ENCODE results near the gene SKI. TPM values are rescaled to one million over a fixed set of nuclear protein-coding genes. Genes with fewer than 3 reads are reported as not detected.

The SKI gene
- total RNA-seq, 1 donor from 2014 or later: 38.5 TPM

DNA sequence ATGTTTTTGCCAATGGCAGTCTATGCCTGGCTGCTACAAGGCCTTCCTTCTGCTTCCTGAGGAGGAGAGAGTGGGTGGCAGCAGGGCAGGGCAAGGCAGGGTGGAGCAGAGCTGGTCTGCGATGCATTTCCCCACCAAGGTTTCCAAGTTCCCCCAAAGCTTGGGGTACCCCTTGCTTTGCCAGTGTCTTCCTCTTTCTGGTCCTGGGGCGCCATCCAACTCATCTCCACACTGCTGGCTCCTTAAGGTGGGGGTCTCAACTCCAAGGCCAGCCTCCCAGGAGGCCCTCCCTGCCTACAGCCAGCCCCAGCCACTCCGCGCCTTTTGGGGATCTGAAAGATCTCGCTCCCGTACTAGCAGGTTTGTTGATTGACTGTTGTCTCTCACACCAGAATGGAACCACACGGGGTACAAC lies 3.9 kb upstream of the SKI start:
- intact Hi-C loops (cut with DNase I): no loop called here
- DNase-seq (ENCODE audit: missing footprints) (peak; percentile 33), ATAC-seq (no peak)

DNA sequence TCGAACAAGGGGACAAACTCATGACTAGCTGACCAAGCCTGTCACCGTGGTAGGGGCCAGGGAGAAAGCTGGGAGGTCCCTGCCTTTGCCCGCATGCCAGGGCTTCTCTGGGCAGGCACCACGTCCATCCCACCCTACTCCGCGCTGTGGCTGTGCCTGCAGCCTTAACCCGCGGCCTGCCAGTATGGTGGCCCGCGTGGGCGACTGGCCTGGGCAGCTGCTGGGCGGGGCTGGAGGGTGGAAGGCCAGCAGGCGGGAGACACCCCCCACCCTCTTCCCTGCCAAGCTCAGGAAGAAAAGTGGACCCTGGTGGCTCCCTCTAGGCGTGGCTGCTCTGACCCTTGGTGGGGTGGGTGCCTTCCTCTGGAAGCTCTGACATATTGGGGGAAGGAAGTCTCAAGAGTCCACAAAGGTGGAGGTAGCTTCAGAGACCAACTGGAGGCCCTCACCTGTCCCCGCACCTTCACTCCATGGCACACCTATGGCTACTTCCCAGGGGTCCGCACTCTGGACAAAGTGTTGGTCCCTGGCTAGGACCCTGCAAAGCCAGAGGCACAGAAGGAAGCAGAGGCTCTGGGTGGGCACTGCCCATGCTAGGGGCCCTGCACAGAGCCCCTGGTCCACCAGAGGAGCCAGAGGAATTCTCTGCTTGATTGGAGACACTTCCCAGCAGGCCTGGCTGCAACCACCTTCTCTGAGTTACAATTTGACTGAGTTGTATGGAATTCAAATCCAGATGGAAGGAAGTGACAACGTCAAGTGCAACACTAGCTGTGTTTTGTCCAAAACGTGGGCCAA lies 3.3 kb upstream of the SKI start:
- ATAC-seq: no peak
- peak; percentile 56 for DNase-seq (ENCODE audit: missing footprints)
- intact Hi-C loops (cut with DNase I): no loop called here

DNA sequence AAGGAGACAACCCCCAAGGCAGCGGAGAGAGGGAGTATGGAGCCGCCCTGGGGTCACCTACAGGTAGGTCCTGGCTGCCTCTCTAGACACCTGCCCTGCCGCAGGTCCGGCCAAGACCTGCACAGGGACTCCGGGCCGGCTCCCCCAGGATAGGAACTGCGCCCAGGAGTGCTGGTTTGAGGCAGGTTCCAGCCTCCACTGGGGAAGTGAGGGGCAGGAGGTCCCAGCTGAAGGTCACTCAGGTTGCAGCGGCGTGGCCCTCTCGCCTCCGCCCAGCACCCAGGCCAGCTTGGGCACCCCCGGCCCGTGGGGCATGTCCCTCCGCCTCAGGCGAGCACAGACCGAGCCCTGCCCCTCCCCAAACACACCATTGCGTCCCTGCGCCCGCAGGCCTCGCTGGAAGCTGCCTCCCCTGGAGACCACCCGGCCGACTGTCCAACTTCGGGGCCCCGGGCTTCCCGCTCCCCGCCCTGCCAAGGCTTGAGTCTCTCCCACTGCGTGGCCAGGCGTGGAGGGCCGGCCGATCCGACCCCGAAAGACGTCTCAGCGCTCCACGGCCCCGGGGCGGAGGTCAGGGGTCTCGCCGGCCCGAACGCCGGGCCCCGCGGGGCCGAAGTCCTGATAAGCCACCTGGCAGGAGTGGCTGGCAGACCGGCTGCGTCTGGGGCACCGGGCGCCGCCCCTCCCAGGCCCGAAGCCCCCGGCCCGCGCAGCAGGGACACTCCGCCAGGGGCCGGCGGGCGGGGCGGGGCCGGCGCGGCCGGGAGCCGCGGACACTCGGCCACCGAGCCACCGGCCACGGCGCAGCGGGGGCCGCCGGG lies 1.4 kb upstream of the SKI start:
- intact Hi-C loops (cut with DNase I): loop anchor here (1.0 kb wide), 1 partner anchor 13 kb away; no protein-coding TSS in a partner anchor
- ATAC-seq (no peak), DNase-seq (ENCODE audit: missing footprints) (peak; percentile 78)

DNA sequence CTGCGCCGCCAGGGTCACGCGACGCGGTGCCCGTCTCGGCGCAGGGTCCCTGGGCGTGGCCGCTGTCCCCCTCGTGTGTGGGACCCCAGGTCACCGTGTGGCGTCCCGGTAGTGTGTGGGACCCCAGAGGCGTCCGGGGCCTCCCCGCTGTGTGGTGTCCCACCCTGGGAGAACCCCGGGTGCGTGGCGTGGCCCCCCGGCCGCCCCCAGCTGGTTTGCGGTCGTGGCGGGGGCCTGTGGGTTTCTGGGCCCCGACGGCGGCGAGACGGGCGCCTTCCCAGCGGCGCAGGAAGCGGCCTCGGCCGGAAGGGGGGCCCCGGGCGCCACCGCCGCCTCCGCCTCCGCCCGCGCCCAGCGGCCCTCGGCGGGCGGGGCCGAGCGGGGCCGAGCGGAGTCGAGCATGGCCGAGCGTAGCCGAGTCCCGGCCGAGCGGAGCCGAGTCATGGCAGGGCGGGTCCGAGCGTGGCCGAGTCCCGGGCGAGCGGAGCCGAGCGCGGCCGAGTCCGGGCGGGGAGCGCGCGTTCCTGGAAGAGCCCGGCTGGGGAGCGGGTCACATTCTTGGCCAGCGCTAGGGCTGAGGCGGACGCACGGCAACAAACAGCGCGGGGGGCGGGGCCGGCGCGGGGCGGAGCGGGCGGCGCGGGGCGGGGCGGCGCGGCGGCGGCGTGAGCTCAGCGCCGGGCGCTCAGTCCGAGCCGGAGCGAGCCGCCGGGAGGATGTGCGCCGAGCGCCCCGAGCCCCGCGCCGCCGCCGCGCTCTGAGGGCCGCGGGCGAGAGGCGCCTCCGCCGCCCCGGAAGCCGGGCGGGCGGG lies 568 bp upstream of the SKI start:
- DNase-seq (ENCODE audit: missing footprints): peak; percentile 97
- intact Hi-C loops (cut with DNase I): loop anchor here (1.0 kb wide), 1 partner anchor 14 kb away; no protein-coding TSS in a partner anchor
- ATAC-seq: peak; percentile 94

DNA sequence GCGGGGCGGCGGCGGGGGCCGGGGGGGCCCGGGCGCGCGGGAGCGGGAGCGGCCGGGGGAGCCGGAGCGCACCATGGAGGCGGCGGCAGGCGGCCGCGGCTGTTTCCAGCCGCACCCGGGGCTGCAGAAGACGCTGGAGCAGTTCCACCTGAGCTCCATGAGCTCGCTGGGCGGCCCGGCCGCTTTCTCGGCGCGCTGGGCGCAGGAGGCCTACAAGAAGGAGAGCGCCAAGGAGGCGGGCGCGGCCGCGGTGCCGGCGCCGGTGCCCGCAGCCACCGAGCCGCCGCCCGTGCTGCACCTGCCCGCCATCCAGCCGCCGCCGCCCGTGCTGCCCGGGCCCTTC lies 546 bp downstream of the SKI start:
- intact Hi-C loops (cut with DNase I): no loop called here
- no peak for DNase-seq (ENCODE audit: missing footprints)
- no peak for ATAC-seq

DNA sequence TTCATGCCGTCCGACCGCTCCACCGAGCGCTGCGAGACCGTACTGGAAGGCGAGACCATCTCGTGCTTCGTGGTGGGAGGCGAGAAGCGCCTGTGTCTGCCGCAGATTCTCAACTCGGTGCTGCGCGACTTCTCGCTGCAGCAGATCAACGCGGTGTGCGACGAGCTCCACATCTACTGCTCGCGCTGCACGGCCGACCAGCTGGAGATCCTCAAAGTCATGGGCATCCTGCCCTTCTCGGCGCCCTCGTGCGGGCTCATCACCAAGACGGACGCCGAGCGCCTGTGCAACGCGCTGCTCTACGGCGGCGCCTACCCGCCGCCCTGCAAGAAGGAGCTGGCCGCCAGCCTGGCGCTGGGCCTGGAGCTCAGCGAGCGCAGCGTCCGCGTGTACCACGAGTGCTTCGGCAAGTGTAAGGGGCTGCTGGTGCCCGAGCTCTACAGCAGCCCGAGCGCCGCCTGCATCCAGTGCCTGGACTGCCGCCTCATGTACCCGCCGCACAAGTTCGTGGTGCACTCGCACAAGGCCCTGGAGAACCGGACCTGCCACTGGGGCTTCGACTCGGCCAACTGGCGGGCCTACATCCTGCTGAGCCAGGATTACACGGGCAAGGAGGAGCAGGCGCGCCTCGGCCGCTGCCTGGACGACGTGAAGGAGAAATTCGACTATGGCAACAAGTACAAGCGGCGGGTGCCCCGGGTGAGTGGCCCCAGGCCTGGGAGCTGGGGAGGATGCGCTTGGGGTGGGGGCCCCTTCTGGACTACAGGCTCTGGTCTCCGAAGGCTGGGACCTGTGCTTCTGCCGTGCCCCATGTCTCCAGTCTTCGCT lies 1.1 kb downstream of the SKI start:
- peak; percentile 92 for DNase-seq (ENCODE audit: missing footprints)
- intact Hi-C loops (cut with DNase I): no loop called here
- ATAC-seq: peak; percentile 18

DNA sequence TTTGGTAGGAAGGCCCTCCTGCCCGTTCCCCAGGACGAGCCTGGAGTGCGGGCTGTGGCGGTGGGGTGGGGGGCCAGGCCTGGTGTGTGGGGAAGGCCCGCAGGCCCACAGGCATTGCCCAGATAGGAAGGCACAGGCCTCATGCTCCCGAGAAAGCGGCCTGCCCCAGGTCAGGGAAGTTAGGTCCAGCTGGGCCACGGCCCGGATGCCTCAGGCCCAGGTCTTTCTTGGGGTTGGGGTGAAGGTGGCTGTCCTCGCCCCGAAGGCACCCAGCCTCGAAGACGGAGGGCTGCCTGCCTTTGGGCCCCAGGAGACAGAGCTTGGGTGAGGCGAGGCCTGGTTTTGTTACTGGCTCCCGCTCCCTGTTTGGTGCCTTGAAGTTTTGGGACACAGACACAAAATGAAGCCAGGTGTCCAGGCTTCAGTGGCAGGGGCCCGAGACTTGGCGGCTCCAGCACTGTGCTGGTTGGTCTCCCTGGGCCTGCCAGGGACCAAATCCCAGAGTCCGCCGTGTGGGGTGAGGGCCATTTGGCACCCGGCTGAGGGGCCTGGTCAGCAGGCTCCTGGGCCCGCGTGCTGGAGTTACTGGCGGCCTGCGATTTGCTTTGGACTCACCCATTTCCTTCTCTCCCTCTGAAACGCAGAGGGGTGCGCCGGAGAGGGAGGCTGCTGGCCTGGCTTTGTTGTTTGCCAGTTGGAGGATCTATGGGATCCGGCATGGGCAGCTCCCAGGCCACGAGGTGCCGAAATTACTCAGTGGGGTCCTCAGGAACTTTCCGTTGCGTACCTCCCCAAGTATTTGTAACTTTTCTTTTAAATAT lies 2.0 kb downstream of the SKI start:
- intact Hi-C loops (cut with DNase I): loop anchor here (2.0 kb wide), 1 partner anchor 35 kb away; the partner anchor contains the start of gene FAAP20
- DNase-seq (ENCODE audit: missing footprints) (peak; percentile 69), ATAC-seq (no peak)

DNA sequence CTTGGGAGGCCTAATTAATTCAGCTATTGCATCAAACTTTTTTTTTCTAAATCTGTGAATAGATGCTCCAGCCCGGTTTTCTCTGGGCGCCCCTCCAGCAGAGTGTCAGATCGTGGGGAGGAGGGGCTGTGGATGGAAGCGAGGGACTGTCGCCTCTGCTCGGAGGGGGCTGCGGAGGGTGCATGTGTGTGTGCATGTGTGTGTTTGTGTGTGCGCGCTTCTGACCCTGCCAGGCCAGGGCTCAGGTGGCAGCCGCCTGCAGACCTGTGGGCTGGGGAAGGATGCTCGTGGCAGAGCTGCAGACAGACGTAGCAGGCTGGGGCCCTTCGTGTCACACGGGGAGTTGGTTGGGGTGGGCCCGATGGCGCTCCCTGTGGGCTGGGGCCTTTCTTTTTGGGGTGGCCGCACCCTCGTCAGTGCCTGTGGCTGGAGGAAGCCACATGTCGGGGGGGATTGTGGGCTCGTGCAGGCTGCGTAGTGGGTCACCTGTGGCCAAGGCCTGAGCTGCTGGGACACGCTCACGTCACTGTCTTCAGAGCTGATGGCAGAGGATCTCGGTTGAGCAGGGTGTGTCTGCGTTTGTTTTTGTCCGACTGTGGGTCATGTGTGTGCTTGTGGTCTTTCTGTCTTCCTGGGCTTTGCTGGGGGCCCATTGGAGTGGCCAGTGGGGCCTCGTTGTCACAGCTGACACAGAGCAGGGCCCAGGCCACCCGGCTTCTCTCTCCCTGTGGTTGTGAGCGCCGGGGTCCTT lies 2.8 kb downstream of the SKI start:
- DNase-seq (ENCODE audit: missing footprints): peak; percentile 67
- no peak for ATAC-seq
- intact Hi-C loops (cut with DNase I): loop anchor here (2.0 kb wide), 1 partner anchor 36 kb away; the partner anchor contains the start of gene FAAP20

DNA sequence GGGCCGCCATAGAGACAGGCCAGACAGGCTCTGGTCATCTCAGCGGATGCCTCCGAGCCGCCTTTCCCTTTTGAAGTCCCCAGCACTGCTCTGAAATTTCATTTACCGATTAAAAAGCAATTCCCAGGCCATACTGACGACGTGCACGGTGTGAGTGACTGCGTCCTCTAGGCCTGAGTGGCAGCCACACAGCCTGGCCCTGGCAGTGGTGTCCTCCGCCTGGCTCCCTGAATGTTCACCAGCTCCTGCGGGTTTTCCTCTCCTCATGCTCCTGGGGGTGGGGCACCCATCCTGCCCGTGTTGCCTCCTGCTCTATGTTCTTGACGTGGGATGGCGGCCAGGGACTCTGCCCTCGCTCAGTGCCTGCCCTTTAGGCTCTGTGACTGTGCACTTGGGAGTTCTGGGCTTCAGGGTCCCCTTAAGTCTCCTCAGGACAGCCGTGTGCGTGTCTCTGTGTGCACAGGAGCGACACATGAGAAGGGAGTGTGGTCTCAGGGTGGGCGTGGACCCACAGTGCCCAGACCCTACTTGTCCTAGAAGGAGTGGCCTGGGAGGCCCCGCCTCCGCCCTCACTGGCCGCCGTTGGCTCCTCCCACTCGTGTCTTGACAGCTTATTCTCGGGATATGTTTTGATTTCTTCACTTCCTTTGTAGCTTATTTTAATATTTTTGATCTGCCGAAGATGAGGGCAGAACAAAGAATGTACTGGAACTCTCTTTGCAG lies 3.6 kb downstream of the SKI start:
- intact Hi-C loops (cut with DNase I): loop anchor here (2.0 kb wide), 2 partner anchors 37 to 83 kb away; partner anchors contain the start of gene FAAP20
- peak; percentile 15 for ATAC-seq
- DNase-seq (ENCODE audit: missing footprints): peak; percentile 88

DNA sequence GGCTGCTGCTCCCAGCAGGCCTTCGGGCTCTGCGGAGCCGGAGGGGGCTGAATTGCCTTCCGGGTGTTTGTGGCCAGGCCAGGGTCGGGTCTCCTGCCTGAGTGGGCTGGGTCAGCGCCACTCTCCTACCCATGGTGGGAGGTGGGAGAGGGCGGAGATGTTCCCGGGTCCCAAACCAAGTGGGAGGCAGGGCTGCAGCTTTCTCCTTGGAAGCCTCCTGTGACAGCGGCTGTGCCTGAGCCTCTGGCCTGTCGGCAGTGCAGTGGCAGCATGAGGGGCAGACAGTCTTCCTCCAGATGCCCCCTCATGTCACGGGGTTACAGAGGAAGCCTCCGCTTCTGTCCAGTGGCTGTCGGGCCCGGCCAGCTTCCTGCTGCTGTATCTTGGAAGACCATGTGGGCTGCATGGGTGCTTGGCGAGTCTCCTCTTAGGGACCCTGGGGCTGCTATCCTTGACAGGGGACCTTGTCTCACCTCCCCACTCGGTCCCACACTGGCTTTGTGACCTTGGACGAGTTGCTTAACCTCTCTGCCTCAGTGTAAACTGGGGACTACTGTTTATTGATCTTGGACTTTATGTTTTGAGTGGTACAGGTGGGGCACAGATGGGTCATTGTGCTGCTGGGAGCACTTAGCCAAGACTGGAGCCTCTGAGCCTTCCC lies 4.3 kb downstream of the SKI start:
- DNase-seq (ENCODE audit: missing footprints) (peak; percentile 67), ATAC-seq (no peak)
- intact Hi-C loops (cut with DNase I): loop anchor here (2.0 kb wide), 1 partner anchor 82 kb away; no protein-coding TSS in a partner anchor

DNA sequence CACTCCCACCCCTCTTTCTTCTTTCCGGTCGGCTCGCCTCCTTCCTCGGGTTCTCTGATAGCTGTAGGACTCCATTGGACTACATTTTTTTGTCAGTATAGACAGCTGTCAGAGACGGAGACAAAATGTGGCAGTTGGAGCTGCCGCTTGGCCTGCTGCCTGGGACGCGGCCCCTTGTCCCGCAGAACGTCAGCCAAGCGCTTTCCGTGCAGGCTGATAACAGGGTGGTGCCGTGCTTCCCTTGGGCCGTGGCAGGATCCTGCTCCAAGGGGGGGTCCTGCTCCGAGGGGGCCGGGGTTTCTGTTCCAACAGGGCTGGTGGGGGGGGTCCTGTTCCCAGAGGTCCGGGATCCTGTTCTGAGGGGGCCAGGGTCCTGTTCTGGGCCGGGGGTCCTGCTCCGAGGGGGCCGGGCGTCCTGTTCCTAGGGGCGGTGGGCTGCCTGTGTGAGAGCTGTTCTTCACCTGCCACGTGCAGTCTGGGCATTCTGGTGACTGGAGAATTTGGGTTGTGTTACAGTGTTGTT lies 4.9 kb downstream of the SKI start:
- intact Hi-C loops (cut with DNase I): loop anchor here (2.0 kb wide), 1 partner anchor 82 kb away; no protein-coding TSS in a partner anchor

DNA sequence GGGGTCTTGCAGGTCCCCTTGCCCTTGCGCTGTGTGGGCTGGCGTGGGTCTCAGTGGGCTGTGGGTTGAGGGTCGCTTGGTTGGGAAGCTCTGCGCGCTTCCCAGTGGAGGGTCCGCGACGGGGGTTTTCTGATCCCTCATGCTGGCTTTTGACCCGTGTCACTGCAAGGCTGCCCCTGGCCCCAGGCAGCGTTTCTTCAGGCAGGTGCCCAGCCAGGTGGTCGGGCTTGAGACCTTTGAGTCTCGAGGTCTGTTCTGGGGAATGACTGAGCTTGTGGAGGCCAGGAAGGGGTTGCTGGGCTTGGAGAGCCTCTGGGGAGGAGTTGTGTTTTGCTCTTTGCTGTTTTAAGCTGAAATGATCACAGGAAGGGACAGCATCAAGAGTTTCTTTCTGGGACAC lies 5.3 kb downstream of the SKI start:
- peak; percentile 60 for DNase-seq (ENCODE audit: missing footprints)
- ATAC-seq: no peak
- intact Hi-C loops (cut with DNase I): loop anchor here (2.0 kb wide), 1 partner anchor 81 kb away; no protein-coding TSS in a partner anchor

More for the DNA sequence above, 4.9 kb downstream of the SKI start:
- ATAC-seq (no peak), DNase-seq (ENCODE audit: missing footprints) (peak; percentile 73)

DNA sequence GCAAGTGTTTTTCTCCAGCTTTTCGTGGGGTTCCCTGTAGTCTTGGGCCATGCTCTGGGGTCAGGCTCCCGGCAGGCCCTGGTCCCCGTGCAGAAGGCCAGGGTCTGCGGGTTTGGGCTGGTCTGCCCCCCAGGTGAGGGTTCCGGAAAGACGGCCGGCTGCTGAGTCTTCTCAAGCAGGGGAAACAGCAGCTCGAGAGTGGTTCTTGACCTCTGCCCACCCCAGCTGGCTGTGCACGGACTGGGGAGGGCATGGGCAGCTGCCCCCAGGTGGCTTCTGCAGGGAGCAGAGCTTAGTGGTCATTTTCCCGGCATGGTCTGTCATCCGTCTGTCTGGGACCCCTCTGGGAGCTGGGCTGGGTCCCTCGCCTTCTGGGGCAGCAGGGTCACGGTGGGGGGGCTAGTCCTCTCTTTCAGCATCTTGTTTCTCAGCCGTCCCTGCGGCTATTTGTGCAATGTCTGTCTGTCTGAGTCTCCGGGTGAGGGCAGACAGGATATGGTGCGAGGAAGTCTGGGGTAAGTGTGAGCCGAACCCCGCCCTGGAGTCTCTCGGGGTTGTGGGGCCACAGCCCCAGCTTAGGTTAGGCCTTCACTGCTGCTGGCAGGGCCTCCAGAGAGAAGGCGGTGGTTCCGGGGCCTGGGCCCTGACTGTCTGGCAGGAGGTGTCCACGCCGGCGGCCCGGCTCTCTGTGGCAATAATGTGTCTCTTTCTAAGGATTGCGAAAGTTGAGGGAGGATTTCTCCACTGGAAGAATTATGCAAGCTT lies 6.1 kb downstream of the SKI start:
- intact Hi-C loops (cut with DNase I): loop anchor here (2.0 kb wide), 1 partner anchor 81 kb away; no protein-coding TSS in a partner anchor
- peak; percentile 84 for ATAC-seq
- DNase-seq (ENCODE audit: missing footprints): peak; percentile 98

DNA sequence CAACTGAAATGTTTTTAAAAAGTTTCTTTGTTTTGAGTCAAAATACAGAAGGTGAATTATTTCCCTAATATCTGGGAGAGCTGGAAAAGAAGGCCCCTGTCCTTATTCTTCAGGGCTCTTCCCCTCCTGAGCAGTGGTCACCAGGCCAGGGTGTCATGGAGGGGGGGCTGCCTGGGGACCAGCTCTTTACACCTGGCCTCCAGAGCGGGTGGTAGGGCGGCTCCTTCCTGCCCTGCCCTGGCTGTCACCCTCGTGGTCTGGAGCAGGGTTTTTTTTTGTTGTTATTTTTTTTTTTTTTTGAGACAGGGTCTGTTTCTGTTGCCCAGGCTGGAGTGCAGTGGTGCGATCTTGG lies 6.6 kb downstream of the SKI start:
- ATAC-seq: peak; percentile 17
- DNase-seq (ENCODE audit: missing footprints): no peak
- intact Hi-C loops (cut with DNase I): no loop called here

Data from Right ventricle myocardium inferior (tissue), 1 donor.